ENCODE results near the gene ARHGEF11.

The ARHGEF11 gene

DNA sequence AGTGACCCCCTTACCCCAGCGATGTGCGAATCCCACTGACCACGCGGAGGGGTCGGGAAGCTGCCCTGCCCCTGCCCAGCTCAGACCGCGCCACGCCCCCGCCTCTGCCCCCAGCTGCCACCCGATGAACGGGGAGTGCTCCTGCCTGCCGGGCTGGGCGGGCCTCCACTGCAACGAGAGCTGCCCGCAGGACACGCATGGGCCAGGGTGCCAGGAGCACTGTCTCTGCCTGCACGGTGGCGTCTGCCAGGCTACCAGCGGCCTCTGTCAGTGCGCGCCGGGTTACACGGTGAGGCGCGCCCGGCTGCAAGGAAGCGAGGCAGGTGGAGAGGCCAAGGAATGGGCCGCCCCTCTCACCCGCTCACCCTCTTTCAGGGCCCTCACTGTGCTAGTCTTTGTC is 137.0 kb downstream of the ARHGEF11 start:
- DNase-seq = no peak

DNA sequence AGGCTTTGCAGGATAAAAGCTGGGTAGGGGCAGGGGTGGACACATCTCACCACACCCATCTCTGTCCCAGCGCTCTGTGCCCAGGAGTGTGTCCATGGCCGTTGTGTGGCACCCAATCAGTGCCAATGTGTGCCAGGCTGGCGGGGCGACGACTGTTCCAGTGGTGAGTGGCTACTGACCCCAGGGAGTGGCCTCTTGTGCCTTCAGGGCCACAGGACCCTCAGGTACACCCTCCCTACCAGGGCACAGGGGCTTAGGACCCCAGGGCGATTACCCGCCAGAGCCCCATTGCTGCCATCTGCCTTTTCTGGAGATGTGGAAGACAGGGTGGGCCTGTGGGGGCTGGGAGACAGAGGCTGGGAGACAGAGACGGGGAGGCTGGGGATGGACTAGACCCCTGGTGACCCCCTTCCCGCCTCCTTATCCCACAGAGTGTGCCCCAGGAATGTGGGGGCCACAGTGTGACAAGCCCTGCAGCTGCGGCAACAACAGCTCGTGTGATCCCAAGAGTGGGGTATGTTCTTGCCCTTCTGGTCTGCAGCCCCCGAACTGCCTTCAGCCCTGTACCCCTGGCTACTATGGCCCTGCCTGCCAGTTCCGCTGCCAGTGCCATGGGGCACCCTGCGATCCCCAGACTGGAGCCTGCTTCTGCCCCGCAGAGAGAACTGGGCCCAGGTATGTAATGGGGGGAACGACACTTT is 139.2 kb downstream of the ARHGEF11 start:
- no peak for DNase-seq

DNA sequence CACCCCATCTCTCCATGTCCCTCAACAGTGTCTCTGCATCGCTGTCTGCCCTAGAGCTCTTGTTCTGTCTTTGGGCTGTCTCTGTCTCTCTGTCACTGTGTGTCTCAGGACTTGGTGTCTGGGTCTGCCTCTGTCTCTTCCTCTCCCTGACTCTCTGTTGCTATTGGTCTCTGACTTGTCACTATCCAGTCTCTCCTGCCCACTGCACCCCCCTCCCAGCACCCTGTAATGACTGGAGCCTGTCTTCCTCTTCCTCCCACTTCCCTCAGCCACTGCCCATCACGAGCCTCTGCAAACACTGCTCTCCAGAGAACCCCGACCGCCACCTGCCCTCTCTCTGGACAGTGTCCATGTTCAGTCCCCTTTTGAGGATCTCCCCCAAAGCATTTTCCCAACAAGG is 139.9 kb downstream of the ARHGEF11 start:
- no peak for DNase-seq

DNA sequence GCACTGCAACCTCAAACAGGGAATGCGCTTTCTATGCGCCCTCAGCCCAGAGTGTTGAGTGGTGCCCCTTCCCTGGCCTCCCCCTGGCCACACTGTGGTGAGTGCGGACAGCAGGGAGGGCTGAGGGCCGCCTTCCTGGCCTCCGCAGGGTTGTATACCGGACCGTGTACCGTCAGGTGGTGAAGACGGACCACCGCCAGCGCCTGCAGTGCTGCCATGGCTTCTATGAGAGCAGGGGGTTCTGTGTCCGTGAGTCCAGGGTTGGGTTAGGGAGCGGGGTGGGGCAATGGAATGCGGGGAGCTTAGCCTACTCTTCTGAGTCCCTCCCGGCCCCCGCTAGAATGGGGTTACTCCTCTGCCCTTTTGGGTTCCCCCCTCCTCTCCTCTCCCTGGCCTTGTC is 140.4 kb downstream of the ARHGEF11 start:
- no peak for DNase-seq

DNA sequence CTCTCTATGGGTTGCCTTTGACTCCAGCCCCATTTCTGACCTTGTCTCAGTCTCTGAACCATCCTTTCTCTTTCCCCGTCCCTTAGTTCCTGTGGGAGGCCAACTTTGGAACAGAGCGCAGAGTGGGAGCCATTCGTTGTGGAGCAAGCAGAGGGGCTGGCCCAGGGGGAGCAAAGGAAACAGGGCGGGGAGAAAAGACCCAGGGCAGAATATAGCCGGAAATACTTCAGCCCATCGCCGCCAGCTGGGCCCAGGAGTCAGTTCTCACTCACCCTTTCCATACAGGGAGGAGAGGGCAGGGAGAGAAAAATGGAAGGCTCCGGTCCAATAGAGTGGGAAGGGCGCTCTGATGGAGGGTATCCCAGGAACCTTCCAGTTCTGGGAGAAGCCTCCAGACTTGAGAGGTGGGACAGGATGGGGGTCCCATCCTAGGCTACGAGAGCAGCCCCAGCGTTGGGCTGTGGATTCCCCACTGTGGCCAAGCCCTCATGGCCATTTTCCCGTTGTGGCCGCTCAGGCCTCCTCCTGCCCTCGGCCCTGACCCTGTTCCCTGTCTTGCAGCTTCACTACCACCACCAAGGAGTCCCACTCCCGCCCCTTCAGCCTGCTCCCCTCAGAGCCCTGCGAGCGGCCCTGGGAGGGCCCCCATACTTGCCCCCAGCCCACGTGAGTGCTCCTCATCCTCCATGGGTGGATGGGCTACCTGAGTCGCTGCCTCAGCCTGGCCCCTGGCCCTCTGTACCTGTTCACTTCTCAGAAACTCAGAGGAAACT is 141.2 kb downstream of the ARHGEF11 start:
- no peak for DNase-seq

DNA sequence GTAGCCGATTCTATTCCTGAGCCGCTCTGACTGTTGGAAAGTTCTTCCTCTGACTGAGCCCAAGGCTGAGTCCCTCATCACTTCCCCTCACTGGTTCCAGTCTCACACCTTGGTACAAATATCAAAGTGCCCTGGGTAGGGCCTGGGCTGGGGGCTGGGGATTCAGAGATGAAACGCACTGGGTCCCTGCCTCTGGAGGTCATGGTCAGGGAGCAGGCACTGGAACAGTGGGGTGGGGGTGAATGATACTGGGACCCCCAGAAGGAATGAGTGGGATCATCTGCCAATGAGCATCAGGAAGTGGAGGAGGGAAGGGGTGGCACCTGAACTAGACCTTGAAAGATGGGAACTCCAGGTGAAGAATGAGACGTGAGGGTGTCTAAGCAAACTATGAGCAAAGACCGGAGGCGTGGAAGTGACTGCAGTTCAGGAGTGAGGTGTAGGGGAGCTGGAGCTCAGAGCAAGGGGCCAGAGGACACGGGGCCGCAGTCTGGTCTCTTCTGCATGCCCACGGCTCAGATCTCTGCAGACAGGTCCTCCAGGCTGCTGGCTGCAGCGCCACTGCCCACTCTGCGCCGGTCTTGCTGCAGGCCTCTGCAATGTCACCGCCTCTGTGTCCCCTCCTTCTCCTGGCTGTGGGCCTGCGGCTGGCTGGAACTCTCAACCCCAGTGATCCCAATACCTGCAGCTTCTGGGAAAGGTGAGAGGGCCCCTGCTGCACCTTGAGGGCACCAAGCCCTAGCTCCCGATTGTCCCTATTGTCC is 142.0 kb downstream of the ARHGEF11 start:
- no peak for DNase-seq

DNA sequence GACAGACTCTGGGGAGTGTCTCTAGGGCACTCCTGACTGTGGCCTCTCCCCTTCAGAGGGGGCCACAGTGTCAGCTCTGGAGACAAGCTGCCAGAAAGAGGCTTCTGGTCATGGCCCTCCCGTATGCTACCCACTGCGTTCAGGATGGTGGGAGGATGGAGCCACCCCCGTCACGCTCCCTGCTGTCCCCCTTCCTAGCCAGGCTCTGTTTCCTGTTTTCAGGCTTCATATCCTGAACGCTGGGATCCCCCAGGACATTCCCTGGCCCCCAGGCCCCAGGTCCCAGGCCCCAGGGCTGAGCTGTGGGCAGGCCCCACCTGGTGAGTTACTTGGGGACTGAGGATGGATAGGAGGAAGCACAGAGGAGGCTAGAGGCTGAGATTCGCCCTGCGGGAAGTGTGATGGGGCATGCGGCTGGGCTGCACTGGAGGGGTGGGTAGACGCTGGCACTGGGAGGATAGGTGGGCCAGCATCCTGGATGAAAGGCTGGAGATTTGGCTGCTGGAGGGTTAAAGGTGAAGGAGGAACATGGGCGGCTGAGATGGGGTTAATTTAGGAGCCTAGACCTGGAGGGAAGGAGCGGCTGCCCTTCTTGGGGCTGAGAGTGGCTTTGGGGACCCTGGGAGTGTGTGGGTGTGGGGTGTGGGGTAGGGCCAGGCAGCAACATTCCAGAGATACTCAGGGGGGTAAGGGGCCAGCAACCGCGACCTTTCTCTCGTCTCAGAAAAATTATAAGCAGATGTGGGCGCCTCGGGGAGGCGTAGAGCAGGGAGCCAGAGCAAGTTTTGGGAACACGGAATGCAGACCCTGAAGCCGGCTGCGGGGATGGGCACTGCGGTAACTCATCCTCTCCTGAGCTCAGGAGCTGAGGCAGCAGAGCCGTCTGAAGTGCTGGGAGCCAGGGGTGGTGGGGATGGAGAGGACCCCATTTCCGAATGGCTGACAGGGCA is 143.3 kb downstream of the ARHGEF11 start:
- no peak for DNase-seq

DNA sequence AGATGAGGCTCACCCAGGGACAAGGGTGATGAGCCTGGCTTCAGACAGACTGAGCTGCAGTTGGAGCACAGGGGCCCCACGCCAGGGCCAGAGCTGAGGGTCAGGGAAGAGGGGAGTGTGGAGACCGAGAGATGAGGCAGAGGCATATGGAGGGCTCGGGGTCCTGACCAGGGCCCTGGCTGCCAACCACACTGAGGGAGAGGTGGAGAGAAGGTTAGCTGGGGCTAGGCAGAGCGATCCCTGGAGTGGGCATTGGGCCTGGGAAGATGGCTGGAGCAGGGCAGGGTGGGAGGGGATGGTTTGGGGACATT is 144.0 kb downstream of the ARHGEF11 start:
- no peak for DNase-seq

DNA sequence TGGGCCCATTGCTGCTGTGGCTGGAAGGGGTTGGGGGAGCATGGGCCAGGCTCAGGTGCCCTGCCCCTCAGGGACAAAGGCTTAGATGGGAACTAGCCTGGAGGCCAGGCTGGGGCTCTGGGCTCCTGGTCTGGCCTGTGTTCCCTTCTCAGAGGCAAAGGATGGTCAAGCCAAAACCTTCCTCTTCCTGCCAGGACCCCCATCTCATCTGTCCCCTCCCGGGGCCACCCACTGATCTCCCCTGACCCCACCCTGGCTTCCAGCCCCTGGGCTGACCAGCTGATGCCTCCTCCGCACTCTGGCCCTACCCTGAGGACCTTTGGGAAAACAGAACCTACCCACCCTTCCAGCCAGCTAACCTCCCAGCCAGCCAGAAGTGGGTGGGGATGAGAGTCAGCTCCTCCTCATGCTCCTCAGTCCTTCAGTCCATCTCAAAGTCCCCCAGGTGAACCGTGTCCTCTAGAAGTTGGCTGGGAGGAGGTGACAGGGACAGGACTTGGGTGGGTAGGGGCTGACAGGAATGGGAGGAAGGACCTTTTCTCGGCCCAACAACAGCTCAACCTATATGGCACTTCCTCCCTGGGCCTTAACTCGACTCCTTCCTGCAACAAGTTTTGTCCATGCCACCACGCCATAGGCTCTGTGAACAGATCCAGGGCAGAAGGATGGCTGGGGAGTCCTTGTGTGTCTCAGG is 144.5 kb downstream of the ARHGEF11 start:
- DNase-seq = no peak

DNA sequence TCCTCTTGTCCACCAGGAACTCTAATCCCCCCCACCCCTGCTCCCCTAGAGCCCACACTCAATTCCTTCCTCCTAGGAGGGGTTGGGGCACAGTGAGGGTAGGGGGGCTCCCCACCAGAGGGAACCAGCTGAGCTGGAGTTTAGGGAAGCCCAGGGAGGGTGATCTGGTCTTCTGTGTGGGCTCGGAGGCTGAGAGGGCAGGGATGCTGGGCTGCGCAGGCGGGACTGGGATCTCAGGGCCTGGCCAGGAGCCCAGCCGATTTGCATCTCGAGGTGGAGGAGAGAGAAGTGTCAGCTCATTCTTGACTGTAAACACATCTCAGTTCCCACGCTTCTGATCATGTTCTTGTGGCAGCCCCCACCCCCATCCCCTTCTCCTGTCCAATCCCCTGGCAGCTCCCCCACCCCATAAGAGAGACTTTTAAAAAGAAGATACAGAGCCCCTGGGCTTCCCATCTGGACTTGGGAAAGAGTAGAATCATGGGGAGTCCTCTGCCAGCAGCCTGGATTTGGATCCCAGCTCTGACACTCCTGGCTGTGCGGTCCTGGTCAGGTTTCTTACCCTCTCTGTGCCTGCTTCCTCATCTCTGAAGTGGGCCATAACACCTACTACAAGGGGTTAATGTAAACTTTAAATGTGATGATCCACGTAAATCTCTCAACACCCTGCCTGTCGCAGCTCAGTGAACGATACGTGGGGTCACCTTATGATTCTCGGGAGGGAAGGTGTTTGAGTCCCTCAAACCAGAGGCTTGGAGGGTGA is 145.4 kb downstream of the ARHGEF11 start:
- no peak for DNase-seq

DNA sequence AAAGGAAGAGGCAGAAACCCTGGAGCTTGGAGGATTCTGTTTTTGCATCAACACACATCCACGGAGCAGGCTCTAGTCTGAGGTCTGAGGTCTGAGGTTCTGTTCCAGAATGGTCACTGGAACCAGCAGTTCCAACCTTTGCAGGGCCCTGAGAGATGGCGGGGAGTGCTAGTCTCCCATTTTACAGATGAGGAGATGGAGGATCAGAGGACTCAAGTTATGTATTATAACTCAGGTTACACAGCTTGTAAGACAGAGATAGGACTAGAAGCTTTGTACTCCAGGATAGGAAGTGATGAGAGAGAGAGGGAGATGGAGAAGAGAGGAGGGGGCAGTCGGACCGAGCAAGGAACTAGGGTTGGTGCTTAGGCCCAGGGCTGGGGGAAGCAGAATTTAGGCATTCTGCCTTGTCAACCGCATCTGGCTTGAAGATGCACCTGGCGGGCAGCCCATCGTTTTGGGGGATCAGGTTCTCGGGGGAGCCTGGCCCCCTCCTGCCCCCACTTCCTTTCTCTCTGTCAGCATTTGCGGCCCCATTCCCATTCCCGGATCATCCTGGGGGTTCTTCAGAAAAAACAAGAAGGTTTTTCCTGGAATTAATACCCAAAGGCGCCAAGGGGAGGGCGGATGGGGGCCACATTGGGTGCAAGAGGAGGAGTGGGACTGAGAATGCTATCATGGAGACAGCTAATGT is 146.4 kb downstream of the ARHGEF11 start:
- DNase-seq = no peak

DNA sequence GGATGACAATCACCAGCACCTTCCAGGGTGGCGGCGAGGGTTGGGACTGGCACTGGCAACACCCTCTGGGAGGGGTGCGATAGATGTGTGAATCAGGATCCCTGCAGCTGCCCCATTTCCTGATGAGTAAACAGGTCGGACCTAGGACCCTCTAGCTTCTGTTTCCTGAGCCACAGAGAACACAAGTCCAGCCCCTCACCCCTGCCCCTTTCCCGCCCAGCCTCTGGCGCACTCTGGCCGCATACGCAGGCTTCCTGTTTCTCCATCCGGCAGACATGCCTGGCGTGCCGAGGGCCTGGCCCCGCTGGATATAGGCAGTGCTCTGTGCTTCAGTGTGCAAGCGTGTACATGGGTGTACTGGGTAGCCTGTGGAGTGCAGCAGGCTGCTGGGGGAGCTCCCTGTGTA is 147.4 kb downstream of the ARHGEF11 start:
- DNase-seq = peak; percentile 20

DNA sequence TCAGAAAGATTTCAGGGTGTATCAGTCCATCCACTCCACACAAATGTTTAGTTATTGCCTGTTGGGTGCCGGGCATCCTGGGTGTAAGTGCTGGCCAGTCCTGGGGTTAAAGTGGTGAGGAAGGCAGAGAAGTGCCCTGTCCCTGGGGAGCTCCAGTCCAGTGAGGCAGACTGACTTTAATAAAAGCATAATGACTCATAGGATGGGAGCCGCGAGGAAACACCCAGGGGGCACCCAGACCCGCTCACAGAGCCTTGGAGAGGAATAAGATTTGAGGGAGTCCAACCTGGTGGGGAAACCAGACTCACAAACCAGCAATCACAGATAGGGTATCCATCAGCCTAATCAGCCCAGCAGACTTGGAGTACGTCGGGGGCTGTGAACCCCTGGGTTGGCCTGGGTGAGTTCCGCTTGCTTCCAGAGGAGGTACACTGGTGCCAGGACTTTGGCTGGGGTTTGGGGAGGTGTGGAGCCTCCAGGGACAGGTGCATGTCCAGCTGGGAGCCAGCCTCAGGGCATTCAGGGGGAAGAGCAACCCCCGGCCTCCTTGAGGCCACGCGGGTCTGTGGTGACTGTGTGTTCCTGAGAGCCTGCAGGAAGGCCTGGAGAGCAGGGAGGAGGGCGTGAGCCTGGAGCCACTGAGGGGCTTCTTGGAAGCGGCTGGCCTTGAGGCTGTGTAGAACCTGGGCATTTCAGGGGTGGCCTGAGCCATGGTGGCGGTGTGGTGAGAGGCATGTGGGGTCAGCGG is 148.3 kb downstream of the ARHGEF11 start:
- no peak for DNase-seq

DNA sequence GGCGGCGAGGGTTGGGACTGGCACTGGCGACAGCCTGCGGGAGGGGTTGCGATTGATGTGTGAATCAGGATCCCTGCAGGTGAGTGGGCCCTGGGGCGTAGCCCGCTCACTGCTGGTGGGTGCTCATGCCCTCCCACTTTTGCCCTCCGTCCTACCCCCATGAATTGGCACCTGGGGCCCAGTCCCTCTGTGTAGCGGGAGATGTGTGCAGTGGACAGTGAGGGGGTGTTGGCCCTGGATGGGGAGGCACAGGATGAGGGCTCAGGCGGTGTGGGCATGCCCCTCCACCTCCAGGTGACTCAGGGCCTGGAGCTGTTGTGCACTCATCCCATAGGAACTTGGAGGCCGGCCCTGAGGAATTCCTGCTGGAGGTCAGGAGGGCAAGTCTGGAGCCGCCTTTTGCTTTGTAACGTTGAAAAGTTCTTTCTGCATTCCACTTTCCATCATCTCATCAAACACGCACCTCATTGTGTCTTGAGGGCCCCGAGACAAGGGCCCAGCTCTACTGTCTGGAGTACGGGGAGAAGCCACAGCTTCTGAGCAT is 149.0 kb downstream of the ARHGEF11 start:
- no peak for DNase-seq

DNA sequence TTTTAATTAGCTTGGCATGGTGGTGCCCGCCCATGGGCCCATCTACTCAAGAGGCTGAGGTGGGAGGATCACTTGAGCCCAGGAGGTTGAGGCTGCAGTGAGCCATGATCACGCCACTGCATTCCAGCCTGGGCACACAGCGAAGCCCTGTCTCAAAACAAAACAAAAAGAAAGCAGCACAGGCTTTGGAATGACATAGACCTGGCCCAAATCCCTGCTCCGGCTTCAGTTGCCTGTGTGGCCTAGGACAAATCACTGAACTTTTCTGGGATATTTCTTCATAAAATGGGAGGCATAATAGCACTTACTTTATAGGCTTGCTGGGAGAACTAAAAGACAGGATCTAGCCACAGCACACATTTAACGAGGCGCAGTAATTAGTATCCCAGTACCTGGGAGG is 149.6 kb downstream of the ARHGEF11 start:
- no peak for DNase-seq

DNA sequence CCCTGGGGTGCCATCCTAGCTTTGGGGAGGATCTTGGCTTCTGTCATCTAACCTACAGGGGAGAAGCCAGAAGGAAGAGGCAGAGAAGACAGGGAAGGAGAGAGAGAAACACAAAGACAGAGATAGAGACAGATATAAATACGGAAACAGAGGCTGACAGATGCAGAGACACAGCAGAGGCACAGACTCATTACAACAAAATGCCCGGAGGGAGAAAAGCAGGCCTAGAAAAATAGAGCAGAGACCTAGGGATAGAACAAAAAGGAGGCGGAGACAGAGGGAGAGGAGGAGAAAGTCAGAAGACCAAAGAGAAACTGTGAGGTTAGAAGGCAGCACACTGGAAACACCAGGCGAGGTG is 150.1 kb downstream of the ARHGEF11 start:
- DNase-seq = no peak

DNA sequence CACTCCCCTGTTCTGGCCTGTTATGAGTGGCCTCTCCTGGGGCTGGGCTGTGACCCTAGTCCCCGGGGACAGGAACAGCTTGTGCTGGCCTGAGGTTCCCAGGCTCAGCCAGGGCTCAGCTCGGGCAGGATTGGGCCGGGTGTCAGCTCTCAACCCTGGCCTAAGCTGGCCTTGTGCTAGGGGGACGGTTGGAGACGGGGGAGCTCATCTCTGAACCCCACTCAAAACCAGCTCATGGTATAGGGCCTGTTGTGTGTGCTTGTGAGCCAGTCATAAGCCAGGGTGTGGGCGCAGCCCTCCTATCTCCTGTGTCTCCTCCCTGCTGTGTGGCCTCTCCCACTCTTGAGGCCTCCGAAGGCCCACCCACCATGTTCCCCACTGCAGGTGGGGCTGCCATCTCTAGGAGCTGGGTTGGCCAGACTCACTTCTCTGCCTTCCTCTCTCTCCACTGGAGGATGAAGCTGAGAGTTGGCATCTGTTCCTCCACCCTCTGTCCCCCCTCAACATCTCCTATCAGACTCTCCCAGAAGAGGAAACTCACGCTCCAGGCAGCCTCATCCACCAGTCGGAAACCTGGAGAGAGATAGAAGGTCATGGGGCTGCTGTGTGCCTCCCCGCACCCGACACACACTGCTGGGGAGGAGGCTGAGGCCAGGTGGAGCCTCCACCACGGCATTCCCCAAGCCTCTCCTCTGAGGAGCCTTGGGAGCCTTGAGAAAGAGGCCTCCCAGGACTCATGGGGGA is 150.7 kb downstream of the ARHGEF11 start:
- no peak for DNase-seq

DNA sequence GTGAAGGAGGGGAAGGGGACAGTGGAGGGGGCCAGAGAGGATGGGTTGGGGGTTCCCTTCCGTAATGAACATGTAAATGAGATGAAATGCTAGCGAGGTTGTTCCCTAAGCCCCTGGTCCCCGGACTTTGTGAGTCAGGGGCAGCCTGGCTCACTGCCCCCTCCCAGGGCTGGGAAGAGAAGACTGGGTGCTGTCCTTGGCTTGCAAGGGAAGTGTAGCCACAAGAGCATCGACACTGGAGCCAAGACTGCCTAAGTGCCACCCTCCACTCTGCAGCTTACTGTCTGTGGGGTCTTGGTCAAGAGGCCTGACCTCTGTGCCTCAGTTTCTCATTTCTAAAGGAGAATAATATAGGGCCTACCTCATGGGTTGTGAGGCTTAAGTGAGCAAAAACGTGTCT is 151.5 kb downstream of the ARHGEF11 start:
- no peak for DNase-seq
